Stimulated activated CD4-positive, alpha-beta T cell treated with anti-CD3 and anti-CD28 coated beads, Interleukin-4, amount 100 ng/mL, for 4 hours (primary cell): Measurements from ENCODE around the gene PDE6C.

Experiments
- DNase-seq, 2 experiments: peaks; one replicate each; pipeline ENCODE4 v3.0.0-alpha.2; 2020

The PDE6C gene

GRCh38 chr10:93595378-93596161, 16.8 kb upstream of the PDE6C start:
- DNase-seq: no peak

DNA sequence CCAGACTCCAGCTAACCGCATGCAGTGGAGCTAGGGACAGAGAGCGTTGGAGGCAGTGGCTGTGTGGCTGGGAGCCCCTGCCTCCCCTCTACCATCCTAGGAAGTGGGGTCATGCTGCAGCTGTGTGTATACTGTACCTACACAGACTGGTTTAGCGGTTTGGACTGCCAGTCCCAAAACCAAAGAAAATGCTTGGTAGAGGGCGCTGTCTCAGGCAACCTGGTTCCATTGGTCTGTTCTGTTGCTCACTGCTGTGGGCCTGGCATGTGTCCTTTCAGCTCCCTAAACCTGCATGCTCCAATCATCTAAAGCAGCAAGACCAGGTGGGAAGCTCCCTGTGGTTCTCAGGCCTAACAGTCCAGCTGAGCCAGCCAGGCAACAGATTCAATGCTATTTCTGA, 15.8 kb upstream of the PDE6C start:
- no peak for DNase-seq

DNA sequence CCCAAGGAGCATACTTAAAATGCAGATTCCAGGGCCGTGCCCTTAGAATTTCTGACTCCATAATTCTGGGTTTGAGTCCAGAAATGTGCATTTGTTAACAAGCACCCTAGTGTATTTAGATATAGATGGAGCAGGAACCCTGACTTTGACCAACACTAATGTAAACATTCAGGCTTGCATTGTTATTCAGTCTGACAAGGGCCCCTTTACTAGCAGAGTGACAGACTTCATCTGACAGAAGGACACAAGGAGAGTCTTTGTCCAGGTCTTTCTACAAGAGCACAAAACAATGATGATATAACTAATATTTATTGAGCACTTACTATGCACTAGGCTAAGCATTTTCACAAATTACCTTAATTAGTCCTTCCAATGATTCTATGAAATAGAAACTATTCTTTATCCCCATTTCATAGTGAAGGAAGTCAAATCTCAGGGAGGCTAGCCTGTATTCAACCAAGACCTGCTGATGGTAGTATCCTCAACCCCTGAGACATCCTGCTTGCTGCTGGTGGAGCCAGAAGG, 15.2 kb upstream of the PDE6C start:
- DNase-seq: no peak

DNA sequence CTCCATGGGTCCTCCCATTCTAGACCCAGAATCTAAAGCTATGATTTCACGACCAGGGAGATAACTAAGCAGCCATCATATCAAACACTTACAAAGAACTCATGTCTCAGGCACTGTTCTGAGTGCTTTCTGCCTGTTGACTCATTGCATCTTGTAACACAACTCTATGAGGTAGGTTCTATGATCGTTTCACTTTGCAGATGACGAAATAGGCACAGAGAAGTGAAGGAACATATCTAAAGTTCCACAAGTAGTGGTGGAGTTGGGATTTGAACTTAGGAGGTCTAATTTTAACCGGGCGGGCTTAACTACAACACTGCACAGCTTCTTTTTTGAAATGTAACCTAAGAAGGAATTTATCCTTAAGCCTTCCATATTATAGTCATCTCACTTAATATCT, 14.2 kb upstream of the PDE6C start:
- no peak for DNase-seq

GRCh38 chr10:93599335-93599734, 13.0 kb upstream of the PDE6C start:
- no peak for DNase-seq

DNA sequence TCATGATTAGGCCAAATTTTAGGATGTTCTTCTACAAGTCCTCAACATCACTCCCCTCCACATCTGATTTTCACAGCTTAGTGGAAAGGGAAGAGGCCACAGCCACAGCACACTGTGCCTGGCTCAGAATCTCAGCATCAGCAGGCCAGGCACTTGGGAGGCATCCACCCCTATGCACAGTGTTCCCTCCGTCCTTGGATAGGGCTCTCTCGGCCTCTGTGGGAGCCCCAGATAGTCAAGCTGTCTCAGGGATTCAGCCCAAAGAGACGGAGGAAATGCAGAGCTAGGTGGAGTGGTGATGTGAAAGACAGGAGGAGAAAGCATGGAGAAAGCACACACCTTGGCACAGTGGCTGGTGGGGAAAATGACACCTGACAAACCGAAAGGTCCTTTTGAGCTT, 12.6 kb upstream of the PDE6C start:
- DNase-seq: no peak

DNA sequence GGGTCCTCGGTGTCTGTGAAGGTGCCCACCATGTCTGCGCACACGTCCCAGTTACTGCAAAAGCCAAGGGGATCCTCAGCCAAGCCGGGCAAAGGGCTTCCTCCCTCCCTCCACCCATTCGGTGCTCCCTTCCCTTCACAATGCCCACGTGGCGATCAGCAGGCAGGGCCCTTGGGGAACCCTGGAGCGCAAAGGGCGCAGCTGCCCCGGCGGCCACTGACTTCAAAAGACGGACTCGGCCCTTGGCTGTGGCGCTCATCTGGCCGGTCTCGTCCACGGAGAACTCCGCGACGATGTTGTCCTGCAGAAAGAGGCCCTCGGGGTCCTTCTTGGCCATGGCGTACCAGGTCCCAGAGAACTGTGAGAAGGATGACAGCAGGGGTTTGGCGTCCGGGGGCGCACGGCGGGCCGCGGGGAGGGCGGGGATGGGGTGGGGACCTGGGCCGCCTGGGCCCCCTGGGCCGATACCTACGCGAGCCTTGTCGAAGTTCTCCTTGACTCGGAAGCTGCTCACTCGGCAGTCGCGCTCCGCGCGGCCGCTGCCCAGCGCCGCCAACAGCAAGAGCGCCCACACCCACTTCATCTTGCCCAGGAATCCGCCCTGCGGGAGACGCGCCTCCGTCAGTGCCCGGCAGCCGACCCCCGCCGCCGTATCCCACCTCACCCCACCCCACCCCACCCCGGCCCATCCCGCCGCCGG, 11.7 kb upstream of the PDE6C start:
- DNase-seq: no peak

- DNase-seq: no peak
These were observed 11.1 kb upstream of the PDE6C start, which contains the start of gene RBP4 for GRCh38 chr10:93601146-93601773. RBP4 (minus strand) TSS chr10:93601235; CDS start chr10:93601028, 207 bp downstream.

DNA sequence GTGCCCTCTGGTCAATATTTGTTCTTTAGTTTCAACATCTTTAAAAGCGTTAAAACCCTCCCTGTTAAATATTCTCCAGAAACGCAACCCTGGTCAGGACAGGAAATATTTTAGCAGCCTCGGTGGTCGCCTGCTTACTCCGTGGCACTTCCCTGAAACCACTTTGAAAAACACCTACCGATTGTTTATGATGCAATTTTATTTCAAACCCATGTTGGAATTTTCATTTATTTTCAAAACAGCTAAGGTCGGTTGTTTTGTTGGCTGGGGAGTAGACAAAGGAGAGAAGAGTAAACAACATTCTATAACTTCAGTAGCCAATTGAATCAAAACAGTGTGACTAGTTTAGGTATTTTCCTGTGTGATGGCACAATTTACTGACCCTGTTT, 10.6 kb upstream of the PDE6C start:
- no peak for DNase-seq

DNA sequence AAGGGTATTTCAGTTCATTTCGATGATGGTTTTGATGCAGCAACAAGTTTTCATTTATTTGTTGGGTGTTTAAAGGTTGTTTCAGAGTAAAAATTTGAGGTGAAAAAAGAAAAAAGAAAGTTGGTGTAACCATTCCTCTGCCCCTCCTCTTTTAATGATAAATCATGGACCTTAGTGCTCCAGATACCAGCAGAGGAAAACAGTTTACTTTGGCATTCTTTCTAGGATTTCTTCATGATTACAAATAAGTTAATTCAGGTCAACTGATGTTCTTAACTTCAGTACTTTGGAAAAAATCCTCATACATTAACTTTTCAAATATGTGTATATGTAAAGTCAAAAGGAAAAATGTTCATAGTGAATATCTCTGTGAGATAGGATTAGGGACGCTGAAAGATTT, 9.3 kb upstream of the PDE6C start:
- no peak for DNase-seq

DNA sequence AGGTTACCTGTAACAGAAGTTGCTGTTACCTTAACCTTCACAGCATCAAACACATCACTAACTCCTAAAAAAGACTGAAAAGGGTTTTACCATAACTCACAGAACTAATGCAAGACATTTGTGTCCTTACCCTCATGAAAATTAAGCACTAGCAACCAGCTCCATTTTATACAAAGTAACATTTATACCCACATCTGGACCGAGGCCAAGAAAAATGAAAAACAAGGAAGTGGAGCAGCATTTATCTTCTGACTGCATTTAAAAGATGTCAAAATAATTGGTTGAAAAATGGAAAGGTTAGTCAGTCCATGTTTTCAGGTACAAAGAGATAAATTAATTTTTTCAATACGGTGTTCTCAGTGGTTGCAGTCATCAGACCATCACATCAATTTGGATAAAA, 8.2 kb upstream of the PDE6C start:
- DNase-seq: no peak

DNA sequence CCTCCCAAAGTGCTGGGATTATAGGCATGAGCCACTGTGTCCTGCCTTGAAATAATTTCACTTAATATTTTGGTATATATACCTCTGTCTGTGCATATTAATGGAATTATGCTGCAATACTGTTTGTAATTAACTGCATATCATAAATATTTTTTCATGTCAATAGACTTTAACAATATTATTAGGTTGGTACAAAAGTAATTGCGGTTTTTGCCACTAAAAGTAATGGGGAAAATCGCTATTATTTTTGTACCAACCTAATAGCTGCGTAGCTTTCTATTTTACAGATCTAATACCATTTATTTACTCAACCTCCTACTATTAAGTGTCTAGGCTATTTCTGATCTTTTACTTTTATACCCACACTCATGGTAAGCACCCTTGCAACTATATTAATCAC, 3.9 kb upstream of the PDE6C start:
- no peak for DNase-seq

DNA sequence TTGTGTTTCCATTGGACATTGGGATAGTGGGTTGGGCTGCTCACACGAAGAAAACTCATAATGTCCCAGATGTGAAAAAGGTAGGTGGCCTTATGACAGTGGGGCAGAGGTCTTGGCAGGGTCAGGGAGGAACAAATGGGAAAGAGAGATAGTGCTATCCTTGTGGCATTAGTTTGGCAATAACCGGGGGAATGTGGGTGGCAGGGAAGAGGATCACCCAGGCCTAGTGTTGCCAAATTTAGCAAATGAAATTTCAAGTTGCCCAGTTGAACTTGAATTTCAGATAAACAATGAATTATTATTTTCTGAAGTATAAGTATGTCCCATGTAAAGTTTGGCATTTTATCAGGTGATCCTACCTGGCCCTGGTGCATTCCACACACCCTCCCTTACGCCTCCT, 789 bp downstream of the PDE6C start:
- DNase-seq: no peak

- DNase-seq: no peak
These were observed 1.9 kb downstream of the PDE6C start for GRCh38 chr10:93614101-93614825.

GRCh38 chr10:93615576-93616235, 3.4 kb downstream of the PDE6C start:
- no peak for DNase-seq

DNA sequence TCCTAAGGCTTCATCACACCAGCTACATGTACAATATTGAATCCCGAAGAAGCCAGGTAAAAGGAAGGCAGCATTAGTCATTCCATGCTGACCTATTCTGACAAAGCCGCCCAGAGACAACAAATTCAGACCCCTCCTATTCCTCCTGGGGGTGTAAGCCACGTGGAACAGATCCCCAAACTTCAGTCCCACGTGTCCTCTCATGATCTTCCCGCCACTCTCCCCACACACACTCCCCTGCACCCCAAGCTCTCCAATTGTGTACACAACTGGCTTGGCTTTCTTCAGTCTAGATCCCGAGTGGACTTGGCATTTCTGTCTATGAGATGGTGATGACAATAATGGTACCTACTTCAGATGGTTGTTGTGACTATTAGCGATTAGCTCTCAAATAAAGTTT, 8.6 kb downstream of the PDE6C start:
- DNase-seq: no peak

DNA sequence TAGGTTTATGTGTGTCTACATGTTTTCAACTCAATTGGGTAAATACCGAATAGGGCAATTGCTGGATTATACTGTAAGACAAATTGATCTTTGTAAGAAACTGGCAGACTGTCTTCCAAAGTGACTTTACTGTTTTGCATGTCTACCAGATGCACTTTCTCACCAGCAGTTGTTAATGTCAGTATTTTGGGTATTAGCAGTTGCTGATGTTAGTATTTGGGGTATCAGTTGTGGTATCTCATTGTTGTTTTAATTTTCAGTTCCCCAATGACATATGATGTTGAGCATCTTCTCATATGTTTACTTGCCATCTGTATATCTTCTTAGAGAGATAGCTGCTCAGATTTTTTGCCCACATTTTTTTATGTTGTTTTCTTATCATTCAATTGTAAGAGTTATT, 10.6 kb downstream of the PDE6C start:
- DNase-seq: no peak

DNA sequence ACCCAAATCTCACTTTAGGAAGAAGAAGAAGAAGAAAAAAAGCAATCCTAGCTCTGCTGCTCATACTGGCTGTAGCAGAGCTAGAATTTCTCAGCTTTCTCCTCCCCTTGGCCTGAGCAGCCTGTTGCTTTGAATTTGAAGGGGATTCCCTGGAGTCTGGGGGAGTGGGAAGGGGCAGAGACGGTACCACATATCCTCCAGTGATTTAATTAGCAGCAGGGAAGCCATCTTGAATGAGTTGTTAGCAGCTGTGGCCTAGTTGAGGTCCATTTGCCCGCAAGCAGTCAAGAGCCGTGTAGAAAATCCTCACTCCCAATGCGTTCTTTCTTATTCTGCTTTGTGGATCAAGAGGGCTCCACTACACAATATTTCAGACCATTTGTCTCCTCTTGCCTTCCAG, 16.5 kb downstream of the PDE6C start:
- DNase-seq: no peak

DNA sequence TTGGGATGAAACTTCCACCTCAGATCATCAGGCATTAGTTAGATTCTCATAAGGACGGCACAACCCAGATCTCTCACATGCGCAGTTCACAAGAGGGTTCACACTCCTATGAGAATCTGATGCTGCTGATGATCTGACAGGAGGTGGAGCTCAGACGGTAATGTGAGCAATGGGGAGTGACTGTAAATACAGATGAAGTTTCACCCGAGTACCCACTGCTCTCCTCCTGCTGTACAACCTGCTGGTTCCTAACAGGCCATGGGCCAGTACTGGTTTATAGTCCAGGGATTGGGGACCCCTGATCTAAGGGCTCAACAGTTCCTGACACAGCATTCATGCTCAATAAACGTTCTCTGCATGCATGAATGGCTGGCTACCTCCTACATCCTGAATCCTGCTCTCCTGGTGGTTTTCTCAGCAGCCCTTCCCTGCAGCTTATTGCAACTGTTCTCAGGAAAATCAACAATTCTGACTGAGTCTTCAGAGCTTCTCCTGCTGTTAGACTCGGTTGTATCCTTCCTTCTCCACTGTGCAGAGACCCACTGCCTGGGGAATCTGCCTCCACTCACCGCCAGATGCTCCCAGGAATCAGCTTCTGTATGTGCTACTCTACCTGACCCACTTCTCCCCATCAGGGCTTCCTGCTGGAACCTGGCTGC, 17.4 kb downstream of the PDE6C start:
- no peak for DNase-seq

- DNase-seq: no peak
These were observed 18.6 kb downstream of the PDE6C start for GRCh38 chr10:93630625-93631557.

- DNase-seq: no peak
These were observed 27.5 kb downstream of the PDE6C start for GRCh38 chr10:93639791-93640190.
